ENCODE data around the gene C3orf62.

- TF ChIP-seq LEF1 (IDR thresholded peaks at IDR 0.05; ENCODE audit: borderline replicate concordance) (no peak), BHLHE40 (IDR thresholded peaks at IDR 0.05; ENCODE audit: borderline replicate concordance) (no peak), PKNOX1 (IDR thresholded peaks at IDR 0.05) (no peak), FOXM1 (IDR thresholded peaks at IDR 0.05; ENCODE audit: borderline replicate concordance) (no peak), FOXK2 (IDR thresholded peaks at IDR 0.05) (no peak), NFRKB (IDR thresholded peaks at IDR 0.05) (no peak), TARDBP (IDR thresholded peaks at IDR 0.05) (no peak), ZNF384 (IDR thresholded peaks at IDR 0.05) (no peak), HDGF (IDR thresholded peaks at IDR 0.05; ENCODE audit: borderline replicate concordance) (no peak), SP1 (IDR thresholded peaks at IDR 0.05) (no peak)
Observed at GRCh38 chr3:49237344-49237743, 39.7 kb downstream of the C3orf62 start.

Measured in HEK293T (cell line).